B cell (primary cell): Measurements from ENCODE around the gene AARS2.

Experiments
- EZH2 ChIP-seq: IDR thresholded peaks from 2 replicates; pipeline ENCODE4 v1.6.1; 2012; ENCODE audit warnings: borderline replicate concordance, low read depth, mild to moderate bottlenecking, moderate library complexity, low read length; ENCODE audit not compliant: insufficient read depth, poor library complexity, severe bottlenecking
- TF ChIP-seq, protein P1 (sequence below): fragments of 200-600 bp; IDR thresholded peaks from one replicate; pipeline ENCODE4 v1.8.0; 2022; ENCODE audit warnings: antibody characterized with exemption, mild to moderate bottlenecking

DNA sequence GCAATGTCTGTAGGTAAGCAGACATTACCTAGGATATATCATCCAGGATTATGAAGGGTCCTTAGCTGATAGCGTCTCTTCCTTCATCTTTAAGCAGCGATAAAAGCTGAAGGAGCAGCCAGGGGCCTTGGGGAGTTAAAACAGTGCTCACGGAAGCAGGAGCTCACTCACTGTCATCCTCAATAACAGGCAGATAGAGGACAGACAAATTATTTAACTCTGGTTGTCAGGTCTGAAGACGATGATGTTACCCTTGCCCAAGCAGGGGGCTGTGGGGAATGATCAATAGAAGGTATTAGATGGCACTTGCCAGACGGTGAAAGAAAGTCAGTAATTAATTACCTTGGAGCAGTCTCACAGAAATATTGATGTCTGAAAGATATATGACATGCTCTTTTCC lies 16.7 kb upstream of the AARS2 start:
- TF ChIP-seq, protein P1, sequence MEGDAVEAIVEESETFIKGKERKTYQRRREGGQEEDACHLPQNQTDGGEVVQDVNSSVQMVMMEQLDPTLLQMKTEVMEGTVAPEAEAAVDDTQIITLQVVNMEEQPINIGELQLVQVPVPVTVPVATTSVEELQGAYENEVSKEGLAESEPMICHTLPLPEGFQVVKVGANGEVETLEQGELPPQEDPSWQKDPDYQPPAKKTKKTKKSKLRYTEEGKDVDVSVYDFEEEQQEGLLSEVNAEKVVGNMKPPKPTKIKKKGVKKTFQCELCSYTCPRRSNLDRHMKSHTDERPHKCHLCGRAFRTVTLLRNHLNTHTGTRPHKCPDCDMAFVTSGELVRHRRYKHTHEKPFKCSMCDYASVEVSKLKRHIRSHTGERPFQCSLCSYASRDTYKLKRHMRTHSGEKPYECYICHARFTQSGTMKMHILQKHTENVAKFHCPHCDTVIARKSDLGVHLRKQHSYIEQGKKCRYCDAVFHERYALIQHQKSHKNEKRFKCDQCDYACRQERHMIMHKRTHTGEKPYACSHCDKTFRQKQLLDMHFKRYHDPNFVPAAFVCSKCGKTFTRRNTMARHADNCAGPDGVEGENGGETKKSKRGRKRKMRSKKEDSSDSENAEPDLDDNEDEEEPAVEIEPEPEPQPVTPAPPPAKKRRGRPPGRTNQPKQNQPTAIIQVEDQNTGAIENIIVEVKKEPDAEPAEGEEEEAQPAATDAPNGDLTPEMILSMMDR: no peak
- no peak for TF ChIP-seq EZH2
